ENCODE measurements around the gene NDFIP2. TPM values are rescaled to one million over a fixed set of nuclear protein-coding genes. Genes with fewer than 3 reads are reported as not detected.

The NDFIP2 gene
- polyA plus RNA-seq, 2 of the 4 experiments (the other 2 are of a cell fraction) = 23.2 to 39.9 TPM

DNA sequence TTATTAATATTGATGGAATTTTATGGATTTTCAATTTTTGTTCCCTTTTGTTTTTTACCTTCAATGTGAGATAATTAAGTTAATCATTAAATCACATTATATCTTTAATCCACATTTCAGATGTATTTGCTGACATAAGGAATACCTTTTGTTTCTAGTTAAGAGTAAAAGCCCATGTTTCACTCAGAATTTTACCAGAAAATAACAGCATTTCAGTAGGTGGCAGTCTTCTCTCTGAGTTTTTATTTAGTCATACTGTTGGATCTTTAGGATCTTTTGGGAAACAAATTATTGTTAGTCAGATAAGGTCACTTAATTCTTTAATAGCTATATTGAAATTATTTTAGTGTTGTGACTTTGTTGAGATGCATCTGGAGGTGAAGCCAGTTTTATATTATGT lies 67.9 kb downstream of the NDFIP2 start:
- H3K9me3 ChIP-seq = no peaks in the 10 kb centered on the region
- TF ChIP-seq, protein P1, sequence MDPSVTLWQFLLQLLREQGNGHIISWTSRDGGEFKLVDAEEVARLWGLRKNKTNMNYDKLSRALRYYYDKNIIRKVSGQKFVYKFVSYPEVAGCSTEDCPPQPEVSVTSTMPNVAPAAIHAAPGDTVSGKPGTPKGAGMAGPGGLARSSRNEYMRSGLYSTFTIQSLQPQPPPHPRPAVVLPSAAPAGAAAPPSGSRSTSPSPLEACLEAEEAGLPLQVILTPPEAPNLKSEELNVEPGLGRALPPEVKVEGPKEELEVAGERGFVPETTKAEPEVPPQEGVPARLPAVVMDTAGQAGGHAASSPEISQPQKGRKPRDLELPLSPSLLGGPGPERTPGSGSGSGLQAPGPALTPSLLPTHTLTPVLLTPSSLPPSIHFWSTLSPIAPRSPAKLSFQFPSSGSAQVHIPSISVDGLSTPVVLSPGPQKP (IDR thresholded peaks at IDR 0.05; ENCODE audit: low read depth, low read length) = no peak
- TF ChIP-seq RFX5 (IDR thresholded peaks at IDR 0.05) (no peak), KDM5A (IDR thresholded peaks at IDR 0.05) (no peak), SMC3 (IDR thresholded peaks at IDR 0.05) (0 out of 3 replicates have a peak, but pooled peaks have one; percentile 20), POLR2A (IDR thresholded peaks at IDR 0.05; ENCODE audit: low read length) (no peak), CTCF (IDR thresholded peaks at IDR 0.05) (peak; percentile 38; the same call in 2 of the 3 replicates), HOXA7 (CRISPR knock-in tag; IDR thresholded peaks at IDR 0.05) (no peak), RARB (CRISPR knock-in tag; IDR thresholded peaks at IDR 0.05) (no peak), MAFK (IDR thresholded peaks at IDR 0.05; ENCODE audit: partially characterized antibody) (peak; percentile 59), FOSB (CRISPR knock-in tag; IDR thresholded peaks at IDR 0.05) (no peak), HOXB13 (CRISPR knock-in tag; IDR thresholded peaks at IDR 0.05; ENCODE audit: low read depth) (no peak), KDM1A (IDR thresholded peaks at IDR 0.05; ENCODE audit: low read depth) (no peak), PHF8 (IDR thresholded peaks at IDR 0.05; ENCODE audit: borderline replicate concordance, low read depth) (no peak), ZSCAN20 (CRISPR knock-in tag; IDR thresholded peaks at IDR 0.05) (no peak), RAD21 (conservative IDR thresholded peaks at IDR 0.05 in 1 of 2, IDR thresholded peaks at IDR 0.05 in 1 of 2) (peak; percentile 34 to 58; a peak in 4 of 5 replicates), ZC3H11A (IDR thresholded peaks at IDR 0.05) (no peak)
- ChIA-PET POLR2A (interaction anchor here (0.6 kb wide), 1 partner anchor 143 kb away, joined by 12 read pairs; the partner anchor contains the start of gene RBM26), CTCF (no interaction called here)
- DNase-seq (ENCODE audit: low read depth in 1 of 2, low spot score in 1 of 2) (peak in 1 of 2 experiments; percentile 7), FAIRE-seq (peak; percentile 36), ATAC-seq (no peak)
- H3K4me3 ChIP-seq = no peak overlapping the region
- peaks cover 15% of the 10 kb centered on the region; the same call in 1 of the 3 replicates for H3K4me1 ChIP-seq
- no peak overlapping the region for H3K4me2 ChIP-seq
- no peak overlapping the region for H3K27ac ChIP-seq

- CTCF ChIA-PET = no interaction called here
- DNase-seq (ENCODE audit: low read depth in 1 of 2, low spot score in 1 of 2) = no peak
- no peak for TF ChIP-seq EHF (CRISPR knock-in tag; IDR thresholded peaks at IDR 0.05)
- no peak for TF ChIP-seq RAD21 (conservative IDR thresholded peaks at IDR 0.05 in 1 of 2, IDR thresholded peaks at IDR 0.05 in 1 of 2)
- TF ChIP-seq NFE2L2 (conservative IDR thresholded peaks at IDR 0.05; ENCODE audit: low read length) = no peak
- TF ChIP-seq, protein P2, sequence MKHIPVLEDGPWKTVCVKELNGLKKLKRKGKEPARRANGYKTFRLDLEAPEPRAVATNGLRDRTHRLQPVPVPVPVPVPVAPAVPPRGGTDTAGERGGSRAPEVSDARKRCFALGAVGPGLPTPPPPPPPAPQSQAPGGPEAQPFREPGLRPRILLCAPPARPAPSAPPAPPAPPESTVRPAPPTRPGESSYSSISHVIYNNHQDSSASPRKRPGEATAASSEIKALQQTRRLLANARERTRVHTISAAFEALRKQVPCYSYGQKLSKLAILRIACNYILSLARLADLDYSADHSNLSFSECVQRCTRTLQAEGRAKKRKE (CRISPR knock-in tag; IDR thresholded peaks at IDR 0.05; ENCODE audit: low read depth) = no peak
- TF ChIP-seq FOSB (CRISPR knock-in tag; IDR thresholded peaks at IDR 0.05) = no peak
- TF ChIP-seq, protein P3, sequence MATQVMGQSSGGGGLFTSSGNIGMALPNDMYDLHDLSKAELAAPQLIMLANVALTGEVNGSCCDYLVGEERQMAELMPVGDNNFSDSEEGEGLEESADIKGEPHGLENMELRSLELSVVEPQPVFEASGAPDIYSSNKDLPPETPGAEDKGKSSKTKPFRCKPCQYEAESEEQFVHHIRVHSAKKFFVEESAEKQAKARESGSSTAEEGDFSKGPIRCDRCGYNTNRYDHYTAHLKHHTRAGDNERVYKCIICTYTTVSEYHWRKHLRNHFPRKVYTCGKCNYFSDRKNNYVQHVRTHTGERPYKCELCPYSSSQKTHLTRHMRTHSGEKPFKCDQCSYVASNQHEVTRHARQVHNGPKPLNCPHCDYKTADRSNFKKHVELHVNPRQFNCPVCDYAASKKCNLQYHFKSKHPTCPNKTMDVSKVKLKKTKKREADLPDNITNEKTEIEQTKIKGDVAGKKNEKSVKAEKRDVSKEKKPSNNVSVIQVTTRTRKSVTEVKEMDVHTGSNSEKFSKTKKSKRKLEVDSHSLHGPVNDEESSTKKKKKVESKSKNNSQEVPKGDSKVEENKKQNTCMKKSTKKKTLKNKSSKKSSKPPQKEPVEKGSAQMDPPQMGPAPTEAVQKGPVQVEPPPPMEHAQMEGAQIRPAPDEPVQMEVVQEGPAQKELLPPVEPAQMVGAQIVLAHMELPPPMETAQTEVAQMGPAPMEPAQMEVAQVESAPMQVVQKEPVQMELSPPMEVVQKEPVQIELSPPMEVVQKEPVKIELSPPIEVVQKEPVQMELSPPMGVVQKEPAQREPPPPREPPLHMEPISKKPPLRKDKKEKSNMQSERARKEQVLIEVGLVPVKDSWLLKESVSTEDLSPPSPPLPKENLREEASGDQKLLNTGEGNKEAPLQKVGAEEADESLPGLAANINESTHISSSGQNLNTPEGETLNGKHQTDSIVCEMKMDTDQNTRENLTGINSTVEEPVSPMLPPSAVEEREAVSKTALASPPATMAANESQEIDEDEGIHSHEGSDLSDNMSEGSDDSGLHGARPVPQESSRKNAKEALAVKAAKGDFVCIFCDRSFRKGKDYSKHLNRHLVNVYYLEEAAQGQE (IDR thresholded peaks at IDR 0.05) = no peak
- no peak for TF ChIP-seq CEBPB (IDR thresholded peaks at IDR 0.05)
- TF ChIP-seq ZNF302 (CRISPR knock-in tag; IDR thresholded peaks at IDR 0.05) = no peak
- TF ChIP-seq CHD4 (IDR thresholded peaks at IDR 0.05; ENCODE audit: borderline replicate concordance) = no peak
- TF ChIP-seq MAZ (IDR thresholded peaks at IDR 0.05; ENCODE audit: borderline replicate concordance, low read depth, low read length) = no peak
- no peak for TF ChIP-seq GATA3 (IDR thresholded peaks at IDR 0.05; ENCODE audit: borderline replicate concordance)
- TF ChIP-seq HOXA7 (CRISPR knock-in tag; IDR thresholded peaks at IDR 0.05) = no peak
- no peak for TF ChIP-seq FOXS1 (CRISPR knock-in tag; IDR thresholded peaks at IDR 0.05)
- TF ChIP-seq RNF2 (IDR thresholded peaks at IDR 0.05; ENCODE audit: borderline replicate concordance, low read depth) = no peak
- TF ChIP-seq KDM5A (IDR thresholded peaks at IDR 0.05) = no peak
- TF ChIP-seq CHD2 (IDR thresholded peaks at IDR 0.05; ENCODE audit: low read length, partially characterized antibody) = no peak
- TF ChIP-seq NPAS2 (CRISPR knock-in tag; IDR thresholded peaks at IDR 0.05; ENCODE audit: borderline replicate concordance) = no peak
- TF ChIP-seq NR3C1 (IDR thresholded peaks at IDR 0.05) = no peak
- no peak for TF ChIP-seq MAFK (IDR thresholded peaks at IDR 0.05; ENCODE audit: partially characterized antibody)
- no peak for TF ChIP-seq ZC3H11A (IDR thresholded peaks at IDR 0.05)
- Histone ChIP-seq H3K4me2 (no peak overlapping the region), H3K4me3 (no peak overlapping the region), H3K27ac (no peak overlapping the region), H3K4me1 (peaks cover 15% of the 10 kb centered on the region; the same call in 1 of the 3 replicates), H3K9me3 (no peaks in the 10 kb centered on the region)
- no peak for FAIRE-seq
- WGBS (ENCODE audit: missing lambda C conversion rate) = 87% methylated on average over 2 of the region's 2 CpGs
- POLR2A ChIA-PET = no interaction called here
- no peak for ATAC-seq
Observed at GRCh38 chr13:79549355-79550106, 68.6 kb downstream of the NDFIP2 start.

All from A549 (cell line).